Body of pancreas (tissue), 4 donors: ENCODE results near the gene C19orf25.

Experiments
- CTCF ChIP-seq, 7 experiments: fragments of 450-650 bp in 4 of 7; fragments of 200-600 bp in 3 of 7; sonication (generic) in 3 of 7; IDR thresholded peaks; one replicate each; pipeline ENCODE4 v1.5.1; 2016 to 2019; ENCODE audit warnings: antibody characterized with exemption in 7 of 7
- POLR2A ChIP-seq, 3 donors: fragments of 450-650 bp; IDR thresholded peaks; one replicate each; pipeline ENCODE4 v1.6.1; 2016; ENCODE audit warnings: antibody characterized with exemption in 3 of 3, mild to moderate bottlenecking in 2 of 3

- TF ChIP-seq CTCF (IDR thresholded peaks at IDR 0.05) (no peak), POLR2A (IDR thresholded peaks at IDR 0.05) (no peak)
These were observed 4.2 kb downstream of the C19orf25 start for GRCh38 chr19:1474765-1475351.
